Psoas muscle (tissue), 8 donors: Measurements from ENCODE around the gene RASA4. TPM values are rescaled to one million over a fixed set of nuclear protein-coding genes. Genes with fewer than 3 reads are reported as not detected.
A peak's percentile ranks its signal among the peaks of the same experiment; 100 is the strongest.
"Not testable (repeated sequence)": the region's sequence is repeated elsewhere in the genome, so short reads cannot be mapped to it uniquely, and the experiment has no call there.

ENCODE experiments used
- ATAC-seq, 4 donors: fragments of 200-7000 bp; cut with Tn5 transposase; one replicate each; pipeline ENCODE4 v1.9.1; 2020; ENCODE audit warnings: moderate library complexity in 3 of 4, mild to moderate bottlenecking in 2 of 4
- DNase-seq, 2 donors: peaks; one replicate each; pipeline ENCODE4 v3.0.0-alpha.2; 2020
- H3K27ac ChIP-seq: fragments of 200-600 bp; one replicate; pipeline ENCODE4 v1.8.0; 2022
- H3K27me3 ChIP-seq, 3 donors: fragments of 200-600 bp in 1 of 3; one replicate each; pipeline versions ENCODE4 v1.6.1 to v1.8.0; 2013 to 2022; ENCODE audit warnings: low read length in 2 of 3, mild to moderate bottlenecking in 2 of 3, moderate library complexity in 1 of 3; ENCODE audit not compliant: insufficient read depth in 3 of 3
- H3K36me3 ChIP-seq, 2 donors: fragments of 200-600 bp in 1 of 2; one replicate each; pipeline versions ENCODE4 v1.6.1 to v1.8.0; 2013 to 2022; ENCODE audit warnings: low read depth in 1 of 2, mild to moderate bottlenecking in 1 of 2, moderate library complexity in 1 of 2; ENCODE audit not compliant: insufficient read depth in 1 of 2
- H3K4me1 ChIP-seq: fragments of 200-600 bp; one replicate; pipeline ENCODE4 v1.8.0; 2022
- H3K4me3 ChIP-seq: fragments of 200-600 bp; one replicate; pipeline ENCODE4 v1.8.0; 2022; ENCODE audit warnings: mild to moderate bottlenecking
- H3K9me3 ChIP-seq: fragments of 200-600 bp; one replicate; pipeline ENCODE4 v1.8.0; 2022
- WGBS, 3 donors: extraction: QIAGEN DNeasy Blood & Tissue Kit; methylation state at CpG; one replicate each; pipeline versions ENCODE4 v1.1.6 to v1.1.7; 2013; 5-methylcytosine and 5-hydroxymethylcytosine counted together
- intact Hi-C, 2 donors: fragments of 100-400 bp; cut with DNase I; formaldehyde crosslinking; loops; one replicate each; pipeline versions ENCODE4 v1.11.0 to v1.14.2; 2022
- long read RNA-seq, 2 donors: library from polyadenylated mRNA; unstranded; transcript quantifications; one replicate each; pipeline ENCODE4 v2.0.0, GENCODE V29; 2021
- polyA plus RNA-seq, 3 donors: library from polyadenylated mRNA; stranded (reverse); fragments of 200-250 nt; gene quantifications; one replicate each; pipeline ENCODE4 v1.2.3, GENCODE V29; 2013
- total RNA-seq, 4 donors: library from RNA; stranded (reverse); fragmentation: NEBNext Ultra II Directional in 2 of 4; extraction: Animal tissue kit (Norgen Biotek cat#: 25700) in 2 of 4; gene quantifications; one replicate each; pipeline versions ENCODE4 v1.2.1 to v1.2.4, GENCODE V29; 2021 to 2023
- donor health status: healthy with polysubstance abuse.
- donor health status: DM: no; HTN: no; CAD: no; lungs with moderate emphysema.
- donor health status: Bipolar disorder and iron deficiency.
- donor health status: healthy.
- donor health status: DM: yes; HTN: yes; CAD: no.
- donor health status: DM: no; HTN: no; CAD: no.
- donor health status: DM: no; HTN: no; CAD: no.
- donor health status: DM: yes; HTN: yes; CAD: no.

The RASA4 gene
- 100 to 1,000 TPM; 185 to 266 (median 193) TPM for total RNA-seq
- polyA plus RNA-seq: 100 to 1,000 TPM in 2 of 3 donors, 10 to 100 TPM in 1; 83.1 to 270 (median 107) TPM
- long read RNA-seq, donor 1, full-length matches to known transcripts: 246 of 363 reads
- long read RNA-seq, donor 1, partial matches to known transcripts: 71 of 363 reads
- long read RNA-seq, donor 1, other reads (novel, unspliced or antisense): 46 of 363 reads
- long read RNA-seq, donor 2, full-length matches to known transcripts: 162 of 291 reads
- long read RNA-seq, donor 2, partial matches to known transcripts: 79 of 291 reads
- long read RNA-seq, donor 2, other reads (novel, unspliced or antisense): 50 of 291 reads

- Histone ChIP-seq H3K4me3 (peak within 1 kb of the TSS; percentile 61), H3K27ac (peak within 1 kb of the TSS; percentile 80)
- H3K27me3 ChIP-seq, H3K9me3 ChIP-seq, H3K4me1 ChIP-seq, H3K36me3 ChIP-seq, intact Hi-C loops: not testable (repeated sequence)
- DNase-seq: peak; percentile 53 to 73
- ATAC-seq: peak; percentile 69 to 76 (median 72)
- 0 to 1% (median 1%) methylated on average over 11 to 22 of the region's 62 CpGs for WGBS, 3 donors
Measured at GRCh38 chr7:102616507-102617125, at the start of gene RASA4. Gene RASA4 (minus strand): TSS chr7:102616756. CDS start chr7:102616689, 67 bp downstream.

- H3K4me3 ChIP-seq, intact Hi-C loops, H3K36me3 ChIP-seq, ATAC-seq, H3K27ac ChIP-seq, H3K4me1 ChIP-seq, DNase-seq, H3K27me3 ChIP-seq, H3K9me3 ChIP-seq: not testable (repeated sequence)
- 78 to 89% (median 85%) methylated on average over 4 of the region's 11 CpGs for WGBS, 3 donors
Measured at GRCh38 chr7:102664765-102665164, 48.2 kb upstream of the RASA4 start.

- H3K27ac ChIP-seq, H3K9me3 ChIP-seq, H3K4me3 ChIP-seq, intact Hi-C loops, H3K4me1 ChIP-seq, DNase-seq, H3K27me3 ChIP-seq, H3K36me3 ChIP-seq: not testable (repeated sequence)
- no CpG with 5 or more reads among the region's 4 CpGs for WGBS, 3 donors
- peak; percentile 17 to 46 (median 27) for ATAC-seq
Measured at GRCh38 chr7:102649924-102650323, 33.4 kb upstream of the RASA4 start, which contains the start of gene SPDYE2B. Gene SPDYE2B (plus strand): TSS chr7:102650319. CDS start chr7:102652349, 2,030 bp downstream.

GRCh38 chr7:102647813-102648212, 31.3 kb upstream of the RASA4 start:
- peak in 1 of 4 donors; percentile 33 for ATAC-seq
- not testable (repeated sequence) for H3K36me3 ChIP-seq
- WGBS, 3 donors: 95 to 98% (median 97%) methylated on average over 5 of the region's 7 CpGs

GRCh38 chr7:102643404-102643803, 26.8 kb upstream of the RASA4 start:
- DNase-seq, H3K4me3 ChIP-seq, H3K4me1 ChIP-seq, H3K27me3 ChIP-seq, H3K27ac ChIP-seq, H3K36me3 ChIP-seq, H3K9me3 ChIP-seq, intact Hi-C loops, ATAC-seq: not testable (repeated sequence)
- WGBS, 3 donors: no CpG with 5 or more reads among the region's 1 CpG

More at GRCh38 chr7:102647813-102648212, 31.3 kb upstream of the RASA4 start:
- H3K4me3 ChIP-seq, H3K4me1 ChIP-seq, H3K27me3 ChIP-seq, H3K27ac ChIP-seq, intact Hi-C loops, H3K9me3 ChIP-seq: not testable (repeated sequence)
- DNase-seq: peak in 1 of 2 donors; percentile 47

- H3K36me3 ChIP-seq, DNase-seq, H3K9me3 ChIP-seq, H3K27ac ChIP-seq, H3K4me3 ChIP-seq, H3K27me3 ChIP-seq, intact Hi-C loops, H3K4me1 ChIP-seq: not testable (repeated sequence)
- no CpG with 5 or more reads among the region's 9 CpGs for WGBS, 3 donors
- peak in 2 of 4 donors; percentile 28 to 30 for ATAC-seq
Measured at GRCh38 chr7:102642691-102643090, 26.1 kb upstream of the RASA4 start, which contains the start of gene UPK3BL1. Gene UPK3BL1 (minus strand): TSS chr7:102642791. CDS start chr7:102642741, 50 bp downstream.

GRCh38 chr7:102638848-102639247, 22.3 kb upstream of the RASA4 start:
- 92 to 96% (median 94%) methylated on average over 6 to 8 of the region's 11 CpGs for WGBS, 3 donors
- H3K27me3 ChIP-seq, H3K9me3 ChIP-seq, H3K27ac ChIP-seq, intact Hi-C loops, H3K4me3 ChIP-seq, H3K36me3 ChIP-seq, H3K4me1 ChIP-seq: not testable (repeated sequence)
- peak; percentile 7 to 41 for DNase-seq
- peak; percentile 11 to 39 (median 18) for ATAC-seq

GRCh38 chr7:102636956-102637355, 20.4 kb upstream of the RASA4 start:
- ATAC-seq, intact Hi-C loops, H3K9me3 ChIP-seq, H3K27ac ChIP-seq, H3K4me1 ChIP-seq, H3K4me3 ChIP-seq, H3K27me3 ChIP-seq, H3K36me3 ChIP-seq: not testable (repeated sequence)
- WGBS, 3 donors: 91 to 93% (median 92%) methylated on average over 7 to 9 of the region's 13 CpGs
- peak in 1 of 2 donors; percentile 14 for DNase-seq

- H3K4me1 ChIP-seq, H3K36me3 ChIP-seq, H3K27me3 ChIP-seq, intact Hi-C loops, DNase-seq, H3K27ac ChIP-seq, H3K9me3 ChIP-seq, H3K4me3 ChIP-seq: not testable (repeated sequence)
- peak in 3 of 4 donors; percentile 6 to 22 (median 14) for ATAC-seq
- 84 to 91% methylated on average over 3 of the region's 5 CpGs; no CpG with 5 or more reads in 1 of the 3 donors for WGBS, 3 donors
Measured at GRCh38 chr7:102635354-102635753, 18.8 kb upstream of the RASA4 start.

GRCh38 chr7:102634299-102634698, 17.7 kb upstream of the RASA4 start:
- H3K4me1 ChIP-seq, H3K27ac ChIP-seq, H3K36me3 ChIP-seq, H3K27me3 ChIP-seq, DNase-seq, H3K4me3 ChIP-seq, H3K9me3 ChIP-seq, ATAC-seq, intact Hi-C loops: not testable (repeated sequence)
- WGBS, 3 donors: 82 to 90% (median 82%) methylated on average over 2 of the region's 6 CpGs

- H3K27me3 ChIP-seq, H3K27ac ChIP-seq, H3K4me1 ChIP-seq, ATAC-seq, H3K36me3 ChIP-seq, H3K9me3 ChIP-seq, intact Hi-C loops, H3K4me3 ChIP-seq: not testable (repeated sequence)
- DNase-seq: peak in 1 of 2 donors; percentile 9
- 75 to 86% (median 79%) methylated on average over 4 to 7 of the region's 9 CpGs for WGBS, 3 donors
Measured at GRCh38 chr7:102630622-102631021, 14.1 kb upstream of the RASA4 start.
